Neural progenitor cell (in vitro differentiated cells): ENCODE results near the gene RAD51AP1. TPM values are rescaled to one million over a fixed set of nuclear protein-coding genes. Genes with fewer than 3 reads are reported as not detected.
A peak's percentile ranks its signal among the peaks of the same experiment; 100 is the strongest.

Experiments
- DNase-seq: peaks from one replicate; pipeline ENCODE4 v3.0.0-alpha.2; 2016; ENCODE audit warnings: low spot score
- H2AFZ ChIP-seq: fragments of 200-600 bp; sonication (generic); replicated peaks from 2 replicates; pipeline ENCODE4 v1.6.1; 2016; ENCODE audit warnings: antibody characterized with exemption
- H3F3A ChIP-seq: fragments of 200-600 bp; sonication (generic); 2 replicates; pipeline ENCODE4 v1.6.1; 2016; ENCODE audit warnings: antibody characterized with exemption, low read depth
- H3K27ac ChIP-seq: fragments of 200-600 bp; sonication (generic); 2 replicates; pipeline ENCODE4 v1.5.1; 2016; ENCODE audit warnings: mild to moderate bottlenecking
- H3K27me3 ChIP-seq: fragments of 200-600 bp; sonication (generic); 2 replicates; pipeline ENCODE4 v1.6.1; 2016; ENCODE audit warnings: mild to moderate bottlenecking, moderate library complexity
- H3K36me3 ChIP-seq: fragments of 200-600 bp; sonication (generic); 2 replicates; pipeline ENCODE4 v1.5.1; 2016
- H3K4me1 ChIP-seq: fragments of 200-600 bp; sonication (generic); 2 replicates; pipeline ENCODE4 v1.6.1; 2016; ENCODE audit warnings: mixed run types
- H3K4me2 ChIP-seq: fragments of 200-600 bp; sonication (generic); 2 replicates; pipeline ENCODE4 v1.6.1; 2016
- H3K4me3 ChIP-seq: fragments of 200-600 bp; sonication (generic); 2 replicates; pipeline ENCODE4 v1.5.1; 2016
- H3K79me2 ChIP-seq: fragments of 200-600 bp; sonication (generic); 2 replicates; pipeline ENCODE4 v1.6.1; 2016; ENCODE audit warnings: low read depth
- H3K9ac ChIP-seq: fragments of 200-600 bp; sonication (generic); 2 replicates; pipeline ENCODE4 v1.6.1; 2016
- H3K9me3 ChIP-seq: fragments of 200-600 bp; sonication (generic); 2 replicates; pipeline ENCODE4 v1.5.1; 2016; ENCODE audit warnings: low read depth
- H4K20me1 ChIP-seq: fragments of 200-600 bp; sonication (generic); 2 replicates; pipeline ENCODE4 v1.6.1; 2016; ENCODE audit warnings: low read depth
- H3K27ac Mint-ChIP-seq: 3 replicates; pipeline ENCODE4 v1.8.0; 2021; ENCODE audit warnings: mixed read lengths
- H3K27me3 Mint-ChIP-seq: 2 replicates; pipeline ENCODE4 v1.8.0; 2022; ENCODE audit warnings: low read depth, mild to moderate bottlenecking, inconsistent platforms, moderate library complexity, mixed read lengths; ENCODE audit not compliant: insufficient read depth
- H3K36me3 Mint-ChIP-seq: 3 replicates; pipeline ENCODE4 v1.8.0; 2021; ENCODE audit warnings: mixed read lengths
- H3K4me1 Mint-ChIP-seq: 3 replicates; pipeline ENCODE4 v1.8.0; 2021; ENCODE audit warnings: mixed read lengths
- H3K4me3 Mint-ChIP-seq: 3 replicates; pipeline ENCODE4 v1.8.0; 2021; ENCODE audit warnings: mild to moderate bottlenecking, moderate library complexity, mixed read lengths
- H3K9me3 Mint-ChIP-seq: 3 replicates; pipeline ENCODE4 v1.8.0; 2020; ENCODE audit warnings: mixed read lengths
- EZH2 ChIP-seq: fragments of 200-600 bp; sonication (generic); IDR thresholded peaks from 2 replicates; pipeline ENCODE4 v1.6.1; 2017; ENCODE audit warnings: antibody characterized with exemption, mild to moderate bottlenecking, moderate library complexity
- EZH2phosphoT487 ChIP-seq: fragments of 200-600 bp; sonication (generic); IDR thresholded peaks from 2 replicates; pipeline ENCODE4 v1.6.1; 2017; ENCODE audit warnings: antibody characterized with exemption
- total RNA-seq: library from RNA; depleted of rRNA; stranded (reverse); fragments of >200 nt; gene quantifications from 2 replicates; pipeline ENCODE4 v1.2.3, GENCODE V29; 2015; ENCODE audit warnings: low replicate concordance
- TF ChIP-seq, protein P1 (sequence below): fragments of 200-600 bp; sonication (generic); IDR thresholded peaks from 2 replicates; pipeline ENCODE4 v1.5.1; 2017; ENCODE audit warnings: antibody characterized with exemption, mild to moderate bottlenecking

The RAD51AP1 gene, protein sequence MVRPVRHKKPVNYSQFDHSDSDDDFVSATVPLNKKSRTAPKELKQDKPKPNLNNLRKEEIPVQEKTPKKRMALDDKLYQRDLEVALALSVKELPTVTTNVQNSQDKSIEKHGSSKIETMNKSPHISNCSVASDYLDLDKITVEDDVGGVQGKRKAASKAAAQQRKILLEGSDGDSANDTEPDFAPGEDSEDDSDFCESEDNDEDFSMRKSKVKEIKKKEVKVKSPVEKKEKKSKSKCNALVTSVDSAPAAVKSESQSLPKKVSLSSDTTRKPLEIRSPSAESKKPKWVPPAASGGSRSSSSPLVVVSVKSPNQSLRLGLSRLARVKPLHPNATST
- total RNA-seq, result 130 and 189 TPM in 2 replicates

- peaks cover 2% of the 10 kb centered on the region for H3K27me3 Mint-ChIP-seq
- peak within 1 kb of the TSS; percentile 98 for H3K27ac Mint-ChIP-seq
- peak; percentile 98 for DNase-seq
- peak within 1 kb of the TSS; percentile 98 for H3K4me3 Mint-ChIP-seq
- peaks cover 13% of the 10 kb centered on the region for H3K36me3 ChIP-seq
- peak within 1 kb of the TSS; percentile 96 for H2AFZ ChIP-seq
- peaks cover 55% of the 10 kb centered on the region for H3K79me2 ChIP-seq
- H3K36me3 Mint-ChIP-seq, result no peaks in the 10 kb centered on the region
- peak within 1 kb of the TSS; percentile 99 for H3K4me2 ChIP-seq
- peak within 1 kb of the TSS; percentile 94 for H3K27ac ChIP-seq
- H3K9me3 Mint-ChIP-seq, result no peaks in the 10 kb centered on the region
- no peaks in the 10 kb centered on the region for H3K27me3 ChIP-seq
- TF ChIP-seq EZH2phosphoT487 (no peak), EZH2 (no peak)
- TF ChIP-seq, protein P1, sequence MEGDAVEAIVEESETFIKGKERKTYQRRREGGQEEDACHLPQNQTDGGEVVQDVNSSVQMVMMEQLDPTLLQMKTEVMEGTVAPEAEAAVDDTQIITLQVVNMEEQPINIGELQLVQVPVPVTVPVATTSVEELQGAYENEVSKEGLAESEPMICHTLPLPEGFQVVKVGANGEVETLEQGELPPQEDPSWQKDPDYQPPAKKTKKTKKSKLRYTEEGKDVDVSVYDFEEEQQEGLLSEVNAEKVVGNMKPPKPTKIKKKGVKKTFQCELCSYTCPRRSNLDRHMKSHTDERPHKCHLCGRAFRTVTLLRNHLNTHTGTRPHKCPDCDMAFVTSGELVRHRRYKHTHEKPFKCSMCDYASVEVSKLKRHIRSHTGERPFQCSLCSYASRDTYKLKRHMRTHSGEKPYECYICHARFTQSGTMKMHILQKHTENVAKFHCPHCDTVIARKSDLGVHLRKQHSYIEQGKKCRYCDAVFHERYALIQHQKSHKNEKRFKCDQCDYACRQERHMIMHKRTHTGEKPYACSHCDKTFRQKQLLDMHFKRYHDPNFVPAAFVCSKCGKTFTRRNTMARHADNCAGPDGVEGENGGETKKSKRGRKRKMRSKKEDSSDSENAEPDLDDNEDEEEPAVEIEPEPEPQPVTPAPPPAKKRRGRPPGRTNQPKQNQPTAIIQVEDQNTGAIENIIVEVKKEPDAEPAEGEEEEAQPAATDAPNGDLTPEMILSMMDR, result no peak
- H4K20me1 ChIP-seq, result no peaks in the 10 kb centered on the region
- peak within 1 kb of the TSS; percentile 100 for H3K9ac ChIP-seq
- H3F3A ChIP-seq, result peaks cover 22% of the 10 kb centered on the region
- H3K9me3 ChIP-seq, result no peaks in the 10 kb centered on the region
- H3K4me3 ChIP-seq, result peak within 1 kb of the TSS; percentile 79
- H3K4me1 Mint-ChIP-seq, result peaks cover 21% of the 10 kb centered on the region
- peaks cover 24% of the 10 kb centered on the region for H3K4me1 ChIP-seq
Measured at GRCh38 chr12:4538207-4539160, at the start of gene RAD51AP1. Gene RAD51AP1 (plus strand): TSS chr12:4538890. CDS start chr12:4538940, 50 bp downstream.

- Histone ChIP-seq H3K36me3 (no peaks in the 10 kb centered on the region), H3K4me1 (no peaks in the 10 kb centered on the region), H3K4me2 (no peak overlapping the region), H3K9me3 (no peaks in the 10 kb centered on the region), H3K4me3 (no peak overlapping the region), H3K27ac (no peak overlapping the region), H3K27me3 (no peaks in the 10 kb centered on the region), H2AFZ (no peak overlapping the region), H3K9ac (no peak overlapping the region), H3F3A (no peaks in the 10 kb centered on the region), H3K79me2 (no peaks in the 10 kb centered on the region), H4K20me1 (no peaks in the 10 kb centered on the region)
- no peak for TF ChIP-seq EZH2
- TF ChIP-seq, protein P1, result no peak
- TF ChIP-seq EZH2phosphoT487, result no peak
- H3K4me3 Mint-ChIP-seq, result no peak overlapping the region
- no peak overlapping the region for H3K27ac Mint-ChIP-seq
- DNase-seq, result no peak
- peaks cover 6% of the 10 kb centered on the region for H3K4me1 Mint-ChIP-seq
- no peaks in the 10 kb centered on the region for H3K27me3 Mint-ChIP-seq
- H3K36me3 Mint-ChIP-seq, result peaks cover 9% of the 10 kb centered on the region
- H3K9me3 Mint-ChIP-seq, result no peaks in the 10 kb centered on the region
Measured at GRCh38 chr12:4489556-4489955, 49.1 kb upstream of the RAD51AP1 start.

DNA sequence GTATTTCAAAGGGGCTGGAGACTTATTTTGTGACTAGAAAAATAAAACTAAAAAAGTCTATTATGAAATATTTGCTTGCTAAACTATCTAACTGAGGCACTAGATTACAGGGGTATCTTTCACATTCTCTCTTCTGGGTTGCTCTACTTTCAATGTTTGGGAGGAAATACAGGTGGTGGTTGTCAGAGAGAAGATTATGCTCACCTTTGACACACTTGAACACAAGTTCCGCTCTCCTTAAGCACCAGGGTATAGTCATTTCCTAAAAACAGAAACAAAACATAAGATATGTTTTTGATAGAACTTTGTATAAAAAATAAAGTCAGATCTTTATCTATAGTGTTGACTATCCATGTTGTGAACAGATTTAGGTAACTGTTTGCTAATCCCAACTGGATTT, 47.7 kb upstream of the RAD51AP1 start:
- H3K27me3 Mint-ChIP-seq, result no peaks in the 10 kb centered on the region
- H3K27ac ChIP-seq, result no peak overlapping the region
- no peak overlapping the region for H3K27ac Mint-ChIP-seq
- no peaks in the 10 kb centered on the region for H3K27me3 ChIP-seq
- no peak overlapping the region for H3K4me3 Mint-ChIP-seq
- no peak overlapping the region for H3K4me2 ChIP-seq
- peaks cover 12% of the 10 kb centered on the region for H3K36me3 Mint-ChIP-seq
- no peaks in the 10 kb centered on the region for H3K36me3 ChIP-seq
- peaks cover 6% of the 10 kb centered on the region for H3K4me1 Mint-ChIP-seq
- no peak for DNase-seq
- H3K4me1 ChIP-seq, result no peaks in the 10 kb centered on the region
- no peaks in the 10 kb centered on the region for H3K9me3 Mint-ChIP-seq
- H3K4me3 ChIP-seq, result no peak overlapping the region
- H3F3A ChIP-seq, result no peaks in the 10 kb centered on the region
- no peaks in the 10 kb centered on the region for H3K79me2 ChIP-seq
- TF ChIP-seq, protein P1, result no peak
- TF ChIP-seq EZH2phosphoT487 (no peak), EZH2 (no peak)
- H2AFZ ChIP-seq, result no peak overlapping the region
- H3K9me3 ChIP-seq, result no peaks in the 10 kb centered on the region
- H4K20me1 ChIP-seq, result no peaks in the 10 kb centered on the region
- no peak overlapping the region for H3K9ac ChIP-seq
